H9 (cell line): Measurements from ENCODE around the gene MAML3. TPM values are rescaled to one million over a fixed set of nuclear protein-coding genes. Genes with fewer than 3 reads are reported as not detected.

Experiments used
- DNase-seq: peaks from one replicate; pipeline ENCODE4 v3.0.0-alpha.2; 2017
- H2AFZ ChIP-seq: one replicate; pipeline ENCODE4 v1.6.1; 2013; ENCODE audit warnings: mild to moderate bottlenecking, low read length, control low read depth, moderate library complexity
- H2AK5ac ChIP-seq: 2 replicates; pipeline ENCODE4 v1.6.1; 2013; ENCODE audit warnings: low read length, control low read depth, mixed read lengths; ENCODE audit not compliant: insufficient read length
- H2BK120ac ChIP-seq: one replicate; pipeline ENCODE4 v1.6.1; 2013; ENCODE audit warnings: low read depth, mild to moderate bottlenecking, low read length, control low read depth, inconsistent platforms; ENCODE audit not compliant: poor library complexity, severe bottlenecking
- H2BK12ac ChIP-seq: 2 replicates; pipeline ENCODE4 v1.6.1; 2013; ENCODE audit warnings: low read length, control low read depth, mixed read lengths, low read depth; ENCODE audit not compliant: insufficient read length
- H2BK15ac ChIP-seq: 2 replicates; pipeline ENCODE4 v1.6.1; 2013; ENCODE audit warnings: low read depth, low read length, control low read depth
- H2BK20ac ChIP-seq: one replicate; pipeline ENCODE4 v1.6.1; 2013; ENCODE audit warnings: low read depth, mild to moderate bottlenecking, low read length, control low read depth, inconsistent platforms; ENCODE audit not compliant: poor library complexity, severe bottlenecking
- H2BK5ac ChIP-seq: 2 replicates; pipeline ENCODE4 v1.6.1; 2013; ENCODE audit warnings: low read length, control low read depth, mixed read lengths; ENCODE audit not compliant: insufficient read length
- H3K14ac ChIP-seq: 2 replicates; pipeline ENCODE4 v1.6.1; 2013; ENCODE audit warnings: low read length, control low read depth; ENCODE audit not compliant: insufficient read depth
- H3K18ac ChIP-seq: 2 replicates; pipeline ENCODE4 v1.6.1; 2013; ENCODE audit warnings: low read depth, mild to moderate bottlenecking, mixed read lengths, low read length, control low read depth; ENCODE audit not compliant: insufficient read length
- H3K23ac ChIP-seq: 2 replicates; pipeline ENCODE4 v1.6.1; 2013; ENCODE audit warnings: low read length, control low read depth, mixed read lengths, low read depth; ENCODE audit not compliant: insufficient read length
- H3K23me2 ChIP-seq: 2 replicates; pipeline ENCODE4 v1.6.1; 2013; ENCODE audit warnings: low read depth, mild to moderate bottlenecking, mixed read lengths, low read length, control low read depth; ENCODE audit not compliant: insufficient read length, poor library complexity, severe bottlenecking
- H3K27ac ChIP-seq: 2 replicates; pipeline ENCODE4 v1.5.1; 2013; ENCODE audit warnings: low read length, control low read depth, mixed read lengths, low read depth; ENCODE audit not compliant: insufficient read length
- H3K27me3 ChIP-seq: 2 replicates; pipeline ENCODE4 v1.6.1; 2013; ENCODE audit warnings: low read length, control low read depth, inconsistent platforms; ENCODE audit not compliant: insufficient read depth
- H3K4ac ChIP-seq: 2 replicates; pipeline ENCODE4 v1.6.1; 2013; ENCODE audit warnings: low read depth, mild to moderate bottlenecking, control low read depth, inconsistent platforms, low read length, moderate library complexity
- H3K4me1 ChIP-seq: 2 replicates; pipeline ENCODE4 v1.6.1; 2013; ENCODE audit warnings: low read length, control low read depth, inconsistent platforms; ENCODE audit not compliant: insufficient read depth
- H3K4me2 ChIP-seq: 2 replicates; pipeline ENCODE4 v1.6.1; 2013; ENCODE audit warnings: low read length, control low read depth, mixed read lengths; ENCODE audit not compliant: insufficient read length, insufficient read depth
- H3K56ac ChIP-seq: 2 replicates; pipeline ENCODE4 v1.6.1; 2013; ENCODE audit warnings: low read depth, mild to moderate bottlenecking, mixed read lengths, low read length, control low read depth; ENCODE audit not compliant: insufficient read length
- H3K79me1 ChIP-seq: 2 replicates; pipeline ENCODE4 v1.6.1; 2013; ENCODE audit warnings: low read depth, mild to moderate bottlenecking, moderate library complexity, low read length, control low read depth, inconsistent platforms; ENCODE audit not compliant: insufficient read depth, poor library complexity, severe bottlenecking
- H3K79me2 ChIP-seq: 2 replicates; pipeline ENCODE4 v1.6.1; 2013; ENCODE audit warnings: low read length, control low read depth, inconsistent platforms; ENCODE audit not compliant: insufficient read depth
- H3K9ac ChIP-seq: 2 replicates; pipeline ENCODE4 v1.6.1; 2013; ENCODE audit warnings: low read length, control low read depth, mixed read lengths; ENCODE audit not compliant: insufficient read length; ENCODE audit errors: extremely low read depth
- H3K9me3 ChIP-seq: one replicate; pipeline ENCODE4 v1.6.1; 2013; ENCODE audit warnings: low read depth, low read length, inconsistent platforms; ENCODE audit not compliant: control insufficient read depth
- H3T11ph ChIP-seq: one replicate; pipeline ENCODE4 v1.6.1; 2013; ENCODE audit warnings: mild to moderate bottlenecking, low read length, control low read depth, inconsistent platforms
- H4K20me1 ChIP-seq: one replicate; pipeline ENCODE4 v1.6.1; 2013; ENCODE audit not compliant: control insufficient read depth, insufficient read length, insufficient read depth
- H4K5ac ChIP-seq: 2 replicates; pipeline ENCODE4 v1.6.1; 2013; ENCODE audit warnings: low read depth, mild to moderate bottlenecking, mixed read lengths, low read length, control low read depth; ENCODE audit not compliant: insufficient read length
- H4K8ac ChIP-seq: replicated peaks from 2 replicates; pipeline ENCODE4 v1.6.1; 2013; ENCODE audit warnings: low read length, control low read depth, mixed read lengths, low read depth; ENCODE audit not compliant: insufficient read length
- H4K91ac ChIP-seq: 2 replicates; pipeline ENCODE4 v1.6.1; 2013; ENCODE audit warnings: low read depth, mild to moderate bottlenecking, moderate library complexity, mixed read lengths, low read length, control low read depth; ENCODE audit not compliant: insufficient read length
- H3K27ac Mint-ChIP-seq, 3 experiments: 2 replicates in 2 of 3; 3 replicates in 1 of 3; pipeline ENCODE4 v1.8.0; 2020 to 2021; ENCODE audit warnings: mixed read lengths in 3 of 3, mild to moderate bottlenecking in 1 of 3, moderate library complexity in 1 of 3
- H3K27me3 Mint-ChIP-seq: 2 replicates; pipeline ENCODE4 v1.8.0; 2021; ENCODE audit warnings: low read depth, mild to moderate bottlenecking, moderate library complexity, mixed read lengths
- H3K36me3 Mint-ChIP-seq, 3 experiments: 2 replicates in 2 of 3; 3 replicates in 1 of 3; pipeline ENCODE4 v1.8.0; 2020 to 2021; ENCODE audit warnings: low read depth in 3 of 3, mixed read lengths in 3 of 3; ENCODE audit not compliant: insufficient read depth in 1 of 3
- H3K4me1 Mint-ChIP-seq, 2 experiments: 2 replicates each; pipeline ENCODE4 v1.8.0; 2020; ENCODE audit warnings: mixed read lengths in 2 of 2
- H3K4me3 Mint-ChIP-seq, 2 experiments: 2 replicates in 1 of 2; 3 replicates in 1 of 2; pipeline ENCODE4 v1.8.0; 2020 to 2021; ENCODE audit warnings: mild to moderate bottlenecking in 2 of 2, mixed read lengths in 2 of 2, moderate library complexity in 1 of 2
- H3K9me3 Mint-ChIP-seq, 2 experiments: 2 replicates in 1 of 2; 3 replicates in 1 of 2; pipeline ENCODE4 v1.8.0; 2020; ENCODE audit warnings: mild to moderate bottlenecking in 2 of 2, mixed read lengths in 2 of 2, moderate library complexity in 1 of 2
- WGBS: extraction: QIAGEN DNeasy Blood & Tissue Kit; methylation state at CpG from one replicate; pipeline ENCODE4 v1.1.7; 2013; ENCODE audit warnings: missing lambda C conversion rate, low lambda C conversion rate, mixed read lengths; ENCODE audit not compliant: insufficient read length; ENCODE audit errors: extremely low coverage; 5-methylcytosine and 5-hydroxymethylcytosine counted together
- total RNA-seq: library from RNA; stranded (reverse); gene quantifications from 2 replicates; pipeline ENCODE4 v1.2.1, GENCODE V29; 2021
- TF ChIP-seq, protein P1 (sequence below): fragments of 200-600 bp; sonication (generic); conservative IDR thresholded peaks from 3 replicates; pipeline ENCODE4 v1.8.0; 2021; ENCODE audit warnings: antibody characterized with exemption, mild to moderate bottlenecking

The MAML3 gene
- total RNA-seq, 1 experiment from 2014 or later, result 3.9 TPM

GRCh38 chr4:139789096-139789654 lies 364.8 kb downstream of the MAML3 start:
- Histone ChIP-seq H3K79me1 (no peaks in the 10 kb centered on the region), H3K27ac (no peak overlapping the region), H4K91ac (no peak overlapping the region), H3K56ac (no peak overlapping the region), H3T11ph (no peak overlapping the region), H4K20me1 (no peaks in the 10 kb centered on the region), H4K8ac (no peak overlapping the region), H3K27me3 (no peaks in the 10 kb centered on the region), H3K4me1 (no peaks in the 10 kb centered on the region; the same call in 1 of the 2 replicates), H2AFZ (no peak overlapping the region), H2BK15ac (no peak overlapping the region), H3K9me3 (no peaks in the 10 kb centered on the region), H3K4me2 (no peak overlapping the region), H3K23me2 (no peaks in the 10 kb centered on the region), H3K23ac (no peak overlapping the region), H3K14ac (no peak overlapping the region), H2BK20ac (no peak overlapping the region), H4K5ac (no peak overlapping the region), H3K18ac (no peak overlapping the region), H3K79me2 (no peaks in the 10 kb centered on the region), H3K4ac (no peak overlapping the region), H3K9ac (no peak overlapping the region), H2BK12ac (no peak overlapping the region), H2BK5ac (no peak overlapping the region), H2AK5ac (no peak overlapping the region), H2BK120ac (no peak overlapping the region)
- no CpG with 5 or more reads among the region's 6 CpGs for WGBS
- H3K9me3 Mint-ChIP-seq, result no peaks in the 10 kb centered on the region
- H3K36me3 Mint-ChIP-seq, result no peaks in the 10 kb centered on the region
- no peak overlapping the region for H3K4me3 Mint-ChIP-seq
- no peak overlapping the region for H3K27ac Mint-ChIP-seq
- no peaks in the 10 kb centered on the region for H3K27me3 Mint-ChIP-seq
- peaks cover 6 to 12% of the 10 kb centered on the region in 2 experiments for H3K4me1 Mint-ChIP-seq
- DNase-seq, result no peak
- TF ChIP-seq, protein P1, sequence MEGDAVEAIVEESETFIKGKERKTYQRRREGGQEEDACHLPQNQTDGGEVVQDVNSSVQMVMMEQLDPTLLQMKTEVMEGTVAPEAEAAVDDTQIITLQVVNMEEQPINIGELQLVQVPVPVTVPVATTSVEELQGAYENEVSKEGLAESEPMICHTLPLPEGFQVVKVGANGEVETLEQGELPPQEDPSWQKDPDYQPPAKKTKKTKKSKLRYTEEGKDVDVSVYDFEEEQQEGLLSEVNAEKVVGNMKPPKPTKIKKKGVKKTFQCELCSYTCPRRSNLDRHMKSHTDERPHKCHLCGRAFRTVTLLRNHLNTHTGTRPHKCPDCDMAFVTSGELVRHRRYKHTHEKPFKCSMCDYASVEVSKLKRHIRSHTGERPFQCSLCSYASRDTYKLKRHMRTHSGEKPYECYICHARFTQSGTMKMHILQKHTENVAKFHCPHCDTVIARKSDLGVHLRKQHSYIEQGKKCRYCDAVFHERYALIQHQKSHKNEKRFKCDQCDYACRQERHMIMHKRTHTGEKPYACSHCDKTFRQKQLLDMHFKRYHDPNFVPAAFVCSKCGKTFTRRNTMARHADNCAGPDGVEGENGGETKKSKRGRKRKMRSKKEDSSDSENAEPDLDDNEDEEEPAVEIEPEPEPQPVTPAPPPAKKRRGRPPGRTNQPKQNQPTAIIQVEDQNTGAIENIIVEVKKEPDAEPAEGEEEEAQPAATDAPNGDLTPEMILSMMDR, result no peak
